NCI-H146 treated with DMSO at 0.1 percent for 48 hours (cell line): ENCODE measurements around the gene UTP15.

Experiments
- DNase-seq: peaks from one replicate; lab custom pipeline; 2025; ENCODE audit not compliant: unreplicated experiment; lab: John Stamatoyannopoulos, UW

The UTP15 gene, protein sequence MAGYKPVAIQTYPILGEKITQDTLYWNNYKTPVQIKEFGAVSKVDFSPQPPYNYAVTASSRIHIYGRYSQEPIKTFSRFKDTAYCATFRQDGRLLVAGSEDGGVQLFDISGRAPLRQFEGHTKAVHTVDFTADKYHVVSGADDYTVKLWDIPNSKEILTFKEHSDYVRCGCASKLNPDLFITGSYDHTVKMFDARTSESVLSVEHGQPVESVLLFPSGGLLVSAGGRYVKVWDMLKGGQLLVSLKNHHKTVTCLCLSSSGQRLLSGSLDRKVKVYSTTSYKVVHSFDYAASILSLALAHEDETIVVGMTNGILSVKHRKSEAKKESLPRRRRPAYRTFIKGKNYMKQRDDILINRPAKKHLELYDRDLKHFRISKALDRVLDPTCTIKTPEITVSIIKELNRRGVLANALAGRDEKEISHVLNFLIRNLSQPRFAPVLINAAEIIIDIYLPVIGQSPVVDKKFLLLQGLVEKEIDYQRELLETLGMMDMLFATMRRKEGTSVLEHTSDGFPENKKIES

DNA sequence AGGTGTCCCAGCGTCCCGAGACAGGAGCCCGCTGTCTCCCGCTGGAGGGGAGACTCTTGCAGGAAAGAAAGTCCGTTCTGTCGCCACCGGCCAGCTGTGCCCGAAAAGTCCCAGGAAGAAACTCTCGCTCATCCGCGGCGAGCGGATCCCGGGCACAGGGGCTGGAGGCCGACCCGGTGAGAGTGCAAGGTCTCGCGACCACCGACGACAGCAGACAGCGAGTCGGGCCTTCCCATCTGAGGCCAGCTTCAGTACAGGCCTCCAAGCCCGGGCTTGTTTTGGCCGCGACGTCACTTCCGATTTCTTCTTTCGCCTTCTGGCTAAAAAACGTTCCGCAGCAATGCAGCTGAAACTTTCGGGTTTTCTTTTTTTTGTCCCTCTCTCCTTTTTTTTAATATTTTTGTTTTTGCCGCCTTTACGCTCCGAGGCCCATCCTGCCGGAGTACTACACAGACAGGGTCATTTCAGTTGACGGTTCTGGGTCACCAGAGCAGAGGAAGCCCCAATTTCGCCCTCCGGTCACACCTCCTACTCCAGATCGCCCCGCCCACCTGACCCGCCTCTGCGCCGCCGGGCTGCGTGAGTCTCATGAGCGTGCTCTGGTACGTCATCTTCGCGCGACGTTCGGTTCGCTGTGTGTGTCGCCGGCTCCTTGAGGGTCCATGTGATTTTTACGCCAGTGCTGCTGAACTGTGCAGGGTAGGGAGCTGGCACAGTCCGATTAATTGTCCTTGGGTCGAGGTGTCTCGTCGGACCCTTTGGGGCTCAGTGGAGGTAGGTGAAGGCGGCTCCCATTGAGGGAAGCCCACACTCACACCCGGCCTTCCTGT is at the start of gene UTP15, which contains the start of gene ANKRA2:
Gene UTP15 (plus strand): TSS at position 605 of the 830 bp plus-strand sequence. CDS start 1,602 bp downstream, outside the sequence.
Gene ANKRA2 (minus strand): TSS at position 501 of the 830 bp plus-strand sequence. CDS start 2,758 bp downstream, outside the sequence.
- peak; percentile 92 for DNase-seq

DNA sequence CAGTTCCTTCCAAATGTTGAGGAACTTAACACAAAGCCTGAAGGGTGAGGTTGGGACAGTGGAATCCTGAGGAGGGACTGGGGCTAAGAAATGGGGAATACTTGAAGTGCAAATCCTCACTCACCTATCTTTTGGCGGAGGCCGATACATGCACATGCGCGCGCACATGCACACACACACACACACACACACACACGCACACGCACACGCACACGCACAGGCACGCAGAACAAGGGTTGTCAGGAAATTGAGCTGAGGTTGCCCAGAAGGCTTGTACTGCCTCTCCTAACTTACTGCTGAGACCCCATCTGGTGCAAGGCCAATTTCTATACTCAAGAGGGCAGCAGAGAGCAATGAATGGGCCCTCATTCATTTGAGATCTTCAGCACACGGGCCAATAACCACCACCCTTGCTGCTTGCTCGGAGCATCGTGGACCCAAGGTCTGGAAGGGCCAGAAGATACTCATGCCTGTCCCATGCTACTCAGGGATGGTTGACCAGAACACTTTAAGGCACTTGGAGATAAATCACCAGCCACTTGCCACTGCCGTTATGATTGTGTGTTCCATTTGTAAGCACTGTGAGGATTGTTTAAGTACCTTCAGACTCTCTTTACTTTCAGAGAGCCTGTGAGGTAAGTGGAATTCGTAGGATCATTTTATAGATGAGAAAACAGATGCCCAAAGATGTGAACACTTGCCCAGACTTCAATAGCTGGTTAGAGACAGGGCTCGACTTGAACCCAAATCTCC is 45.8 kb upstream of the UTP15 start:
- peak; percentile 72 for DNase-seq

DNA sequence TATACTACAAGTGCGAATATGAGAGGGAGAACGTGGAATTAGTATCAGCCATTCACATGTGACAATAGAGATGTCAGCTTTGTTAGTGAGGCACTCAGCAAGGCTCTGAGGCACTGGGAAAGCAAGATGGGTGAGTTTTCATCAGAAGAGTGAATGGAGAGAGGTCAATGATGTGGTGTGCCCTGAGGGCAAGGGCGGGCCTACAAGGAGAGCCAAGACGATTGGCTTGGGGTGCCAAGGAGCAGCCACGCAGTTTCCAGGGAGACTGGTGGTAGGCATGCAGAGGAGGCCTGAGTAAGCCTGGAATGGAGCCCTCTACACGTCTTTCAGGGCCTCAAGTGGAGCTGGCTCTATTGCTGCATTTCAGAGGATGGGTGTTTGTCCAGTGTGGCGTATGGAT is 42.6 kb upstream of the UTP15 start:
- DNase-seq, result no peak

DNA sequence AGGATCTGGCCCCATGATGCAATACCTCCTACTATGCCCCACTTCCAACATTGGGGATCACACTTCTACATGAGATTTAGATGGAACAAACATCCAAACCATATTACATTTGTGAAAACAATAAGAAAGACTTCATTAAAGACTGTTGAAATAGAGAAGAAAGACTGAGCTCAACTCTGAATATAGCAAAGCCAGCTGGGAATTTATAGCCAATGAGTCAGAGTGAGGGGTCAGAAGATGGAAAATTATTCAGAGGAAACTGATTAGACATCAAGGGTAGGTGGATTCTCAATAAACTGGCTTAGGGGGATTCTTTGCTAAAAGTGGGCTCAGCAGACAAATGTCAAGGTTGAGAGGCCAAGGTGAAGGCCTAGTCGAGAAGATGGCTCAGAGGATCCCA is 41.7 kb upstream of the UTP15 start:
- DNase-seq, result no peak

DNA sequence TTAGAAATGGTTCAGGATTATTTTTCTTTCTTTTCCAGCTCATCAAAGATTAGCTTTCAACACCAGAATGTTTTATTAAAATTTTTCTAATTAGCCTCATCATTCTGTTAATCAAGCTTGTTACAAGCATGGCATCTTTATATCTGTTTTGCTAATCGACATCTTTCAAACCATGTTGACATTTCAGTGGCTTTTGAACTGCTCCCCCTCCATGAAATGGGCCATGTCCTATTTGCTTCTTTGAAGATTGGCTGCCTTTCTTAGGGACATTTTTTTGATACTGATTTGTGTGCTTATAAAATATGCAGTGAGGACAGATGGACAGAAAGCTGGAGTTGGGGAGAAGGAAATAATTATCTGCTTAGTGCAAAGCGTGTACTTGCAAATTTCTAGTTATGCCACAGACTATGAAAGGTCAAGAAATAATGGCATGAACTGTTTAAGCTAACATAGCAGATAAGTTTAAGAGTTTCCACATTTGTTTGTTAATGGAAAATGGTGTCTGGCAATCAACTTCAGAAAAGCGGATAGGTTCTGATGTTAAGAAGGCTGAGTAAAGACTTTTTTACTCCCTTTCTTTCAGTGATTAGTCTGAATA is 39.8 kb upstream of the UTP15 start:
- no peak for DNase-seq

DNA sequence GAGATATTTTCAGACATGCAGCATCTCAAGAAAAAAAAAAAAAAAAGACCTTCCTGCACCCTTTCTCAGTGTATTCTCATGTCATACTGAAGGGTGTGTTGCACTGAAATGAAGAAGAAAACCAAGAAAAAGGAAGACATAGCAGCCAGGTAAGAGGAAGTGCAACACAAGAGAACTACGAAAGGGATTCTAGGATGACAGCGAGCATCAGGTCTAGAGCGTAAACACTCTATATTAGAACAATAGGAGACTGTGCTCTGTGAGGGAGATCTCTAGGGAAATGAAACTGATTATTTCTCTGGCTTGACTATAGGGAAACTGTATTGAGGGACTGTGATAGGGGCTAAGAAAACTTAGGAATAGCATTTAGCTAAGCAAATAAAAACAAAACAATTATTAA is 37.3 kb upstream of the UTP15 start:
- DNase-seq, result no peak

DNA sequence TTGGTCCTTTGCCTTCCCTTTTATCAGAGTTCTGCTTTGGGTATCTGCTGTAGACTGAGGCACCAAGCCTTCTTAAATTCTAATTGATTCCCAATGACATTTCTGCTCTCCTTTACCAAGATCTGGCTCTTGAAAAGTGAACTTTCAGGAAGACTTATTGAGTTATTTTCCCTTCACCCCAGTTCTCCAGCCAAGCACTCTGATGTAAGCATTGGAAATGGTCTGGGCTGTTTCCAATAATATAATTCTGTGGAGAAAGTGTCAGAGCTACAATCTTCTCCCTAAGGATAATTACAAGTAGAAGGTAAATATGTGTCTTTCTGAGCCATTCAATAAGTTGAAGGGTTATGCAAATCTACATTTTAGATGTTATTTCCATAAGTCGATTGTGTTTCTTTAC is 36.5 kb upstream of the UTP15 start:
- DNase-seq, result no peak

DNA sequence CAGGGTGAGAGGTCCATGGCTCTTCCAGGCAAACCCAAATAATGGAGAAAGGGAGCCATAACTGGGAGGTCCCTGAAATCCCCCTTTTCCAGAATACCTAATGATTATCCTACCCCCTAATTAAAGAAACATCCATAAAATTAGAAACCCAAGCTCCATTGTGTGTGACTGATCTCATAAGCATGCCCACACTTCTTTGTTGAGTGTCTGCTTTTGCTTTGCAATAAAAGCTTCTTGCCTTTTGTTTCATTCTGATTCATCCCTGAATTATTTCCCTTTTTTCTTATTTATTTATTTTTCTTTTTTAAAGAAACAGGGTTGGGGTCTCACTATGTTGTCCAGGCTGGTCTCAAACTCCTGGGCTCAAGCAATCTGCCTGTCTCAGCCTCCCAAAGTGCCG is 34.2 kb upstream of the UTP15 start:
- DNase-seq, result no peak

DNA sequence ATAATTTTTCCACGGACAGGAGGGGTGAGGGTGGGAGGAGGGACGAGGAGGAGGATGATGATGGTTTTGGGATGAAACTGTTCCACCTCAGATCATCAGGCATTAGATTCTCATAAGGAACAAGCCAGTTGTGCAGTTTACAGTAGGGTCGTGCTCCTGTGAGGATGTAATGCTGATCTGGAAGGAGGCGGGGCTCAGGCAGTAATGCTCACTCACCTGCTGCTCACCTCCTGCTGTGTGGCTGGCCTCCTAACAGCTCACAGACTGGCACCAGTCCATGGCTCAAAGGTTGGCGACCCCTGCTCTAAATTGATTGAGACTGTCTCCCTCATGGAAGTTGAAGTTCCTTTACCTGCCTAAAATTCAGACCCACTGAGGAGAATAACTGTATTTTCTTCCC is 33.3 kb upstream of the UTP15 start:
- no peak for DNase-seq

DNA sequence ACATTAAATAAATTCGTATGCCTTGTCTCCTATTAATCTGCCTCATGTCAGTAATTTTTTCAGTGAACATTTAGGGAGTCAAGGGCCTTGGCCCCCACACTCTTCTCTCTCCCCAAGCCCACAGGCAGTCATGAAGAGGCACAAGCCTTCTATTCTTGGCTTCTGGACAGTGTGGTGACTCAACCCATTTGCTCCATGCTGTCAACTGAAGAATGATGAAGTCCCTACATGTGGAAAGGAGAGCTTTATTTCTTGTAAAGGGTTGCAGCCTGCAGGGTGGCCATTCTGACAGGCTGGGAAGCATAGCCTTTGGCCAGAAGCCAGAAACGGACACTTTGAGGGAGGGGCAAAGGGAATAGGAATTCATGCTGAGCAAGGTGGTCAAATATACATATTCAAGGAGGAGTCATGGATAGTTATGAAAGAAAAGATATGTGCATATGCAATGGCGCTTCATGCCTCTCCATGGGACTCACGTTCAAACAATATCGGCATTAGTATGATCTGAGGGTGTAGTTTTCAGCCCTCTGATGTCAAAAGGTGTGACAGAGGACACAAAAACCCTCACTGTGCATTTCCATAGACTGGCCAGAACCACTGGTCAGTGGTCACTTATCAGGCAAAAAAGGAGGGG is 31.4 kb upstream of the UTP15 start:
- DNase-seq, result no peak

DNA sequence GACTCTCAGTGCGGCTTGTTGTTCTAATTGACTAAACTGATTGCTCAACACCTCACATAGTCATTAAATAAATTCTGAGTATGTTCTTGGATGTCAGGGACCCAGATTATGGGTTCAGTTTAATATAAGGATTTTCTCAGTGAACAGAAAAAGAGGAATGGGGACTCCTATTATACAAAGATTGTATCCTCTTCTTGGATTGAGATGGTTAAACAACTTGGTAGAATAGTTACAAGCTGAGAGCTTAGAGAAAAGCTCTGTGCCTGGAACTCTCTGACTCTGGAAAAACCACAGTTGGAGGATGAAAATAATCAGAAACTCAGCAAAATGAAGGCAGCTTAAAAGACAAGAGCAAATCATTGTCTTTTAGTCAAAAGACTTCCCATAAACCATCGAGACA is 30.6 kb upstream of the UTP15 start:
- no peak for DNase-seq

DNA sequence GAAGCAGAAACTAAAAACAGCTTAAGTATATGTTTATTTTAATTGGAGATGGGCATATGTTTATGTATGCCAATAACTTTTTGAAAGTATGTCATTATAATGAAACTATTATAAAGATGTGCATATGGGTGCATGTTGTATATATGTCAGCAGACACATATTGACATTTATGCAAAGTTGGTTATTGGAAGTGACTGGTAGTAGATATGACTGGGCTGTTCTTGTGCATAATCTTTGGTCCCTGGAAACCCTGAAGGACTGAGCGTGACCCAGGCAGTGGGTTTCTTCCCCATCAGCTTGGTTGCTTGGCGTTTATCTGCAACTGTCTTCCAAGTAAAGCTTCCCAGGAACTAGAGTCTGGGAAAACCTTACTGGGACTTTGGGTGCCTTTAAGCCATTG is 25.8 kb upstream of the UTP15 start:
- DNase-seq, result no peak

DNA sequence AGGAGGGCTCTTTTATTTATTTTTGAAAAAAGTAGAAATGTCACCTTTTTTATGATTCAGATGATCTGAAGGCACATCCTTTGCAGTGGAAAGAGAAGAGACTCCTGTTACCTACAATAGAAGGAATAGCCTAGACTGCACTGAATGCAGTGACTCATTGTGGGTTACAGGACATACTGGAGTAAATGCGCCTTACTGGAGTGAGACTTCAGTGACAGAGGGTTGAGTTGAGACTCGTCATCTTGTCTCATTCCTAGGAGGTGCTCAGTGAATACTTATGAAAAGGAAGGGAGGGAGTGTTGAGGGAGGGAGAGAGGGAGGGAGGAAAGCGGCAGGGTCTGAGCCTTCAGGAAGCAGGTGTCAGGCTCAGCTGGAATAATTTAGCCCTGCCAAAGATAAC is 25.4 kb upstream of the UTP15 start:
- DNase-seq, result no peak

DNA sequence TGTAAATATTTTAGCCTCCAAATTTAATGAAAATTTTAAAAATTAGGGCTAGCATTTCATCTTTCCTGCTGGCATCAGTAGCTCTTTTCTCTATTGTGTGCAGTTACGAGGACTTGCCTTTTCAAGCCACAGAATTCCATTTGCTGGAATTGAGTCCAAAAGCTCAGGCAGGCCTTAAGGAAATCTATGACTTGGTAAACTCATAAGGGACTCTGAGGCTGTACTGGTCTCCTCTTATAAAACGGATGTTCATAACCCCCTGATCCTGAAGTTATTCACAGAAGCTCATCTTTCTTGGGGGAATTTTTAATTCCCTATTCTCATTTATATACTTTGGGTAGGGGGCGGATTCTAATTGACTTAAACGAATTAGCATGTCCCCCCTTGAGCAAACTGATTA is 23.5 kb upstream of the UTP15 start:
- no peak for DNase-seq

DNA sequence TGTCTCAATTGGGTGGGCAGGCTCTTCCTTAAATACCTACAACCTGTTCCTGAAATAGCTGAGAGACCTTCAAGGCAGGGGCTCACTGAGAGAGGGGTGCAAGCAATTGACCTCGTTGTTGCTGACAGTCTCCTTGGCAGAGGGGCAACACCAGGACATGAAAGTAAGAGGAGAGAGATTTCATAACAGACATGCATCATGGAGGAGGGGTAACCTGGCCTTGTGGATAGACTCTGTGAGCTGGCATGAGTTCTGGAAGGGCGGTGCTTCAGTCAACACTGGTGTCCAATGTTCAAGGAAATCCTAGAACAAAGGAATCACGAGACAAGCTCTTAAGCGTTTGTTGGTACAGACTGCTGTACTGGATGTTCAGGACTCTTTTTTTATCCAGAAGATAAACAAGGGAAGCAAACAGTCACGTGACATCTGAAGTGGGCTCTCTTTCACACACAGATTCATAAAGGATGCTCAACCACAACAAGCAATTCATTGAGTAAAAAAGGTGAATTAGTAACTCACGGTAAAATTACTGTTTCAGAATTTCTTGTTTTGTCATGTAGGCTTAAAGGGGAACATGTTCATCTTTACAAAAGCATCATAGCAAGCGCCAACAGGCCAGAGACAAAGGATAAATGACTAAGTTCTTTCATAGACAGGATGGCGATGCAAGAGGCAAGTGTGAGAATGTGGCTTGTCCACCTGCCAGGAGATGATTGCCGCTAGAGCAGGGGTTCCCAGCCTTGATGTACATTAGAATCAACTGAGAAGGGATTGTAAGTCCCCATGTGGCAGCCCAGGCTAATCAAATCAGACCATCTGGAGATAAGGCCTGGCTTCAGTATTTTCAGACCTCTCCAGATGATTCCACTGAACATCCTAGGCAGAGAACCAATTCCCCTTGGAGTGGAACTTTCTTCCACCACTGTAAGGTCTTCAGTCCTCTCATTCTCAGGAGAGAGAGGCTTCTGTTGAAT is 20.8 kb upstream of the UTP15 start:
- peak; percentile 86 for DNase-seq

DNA sequence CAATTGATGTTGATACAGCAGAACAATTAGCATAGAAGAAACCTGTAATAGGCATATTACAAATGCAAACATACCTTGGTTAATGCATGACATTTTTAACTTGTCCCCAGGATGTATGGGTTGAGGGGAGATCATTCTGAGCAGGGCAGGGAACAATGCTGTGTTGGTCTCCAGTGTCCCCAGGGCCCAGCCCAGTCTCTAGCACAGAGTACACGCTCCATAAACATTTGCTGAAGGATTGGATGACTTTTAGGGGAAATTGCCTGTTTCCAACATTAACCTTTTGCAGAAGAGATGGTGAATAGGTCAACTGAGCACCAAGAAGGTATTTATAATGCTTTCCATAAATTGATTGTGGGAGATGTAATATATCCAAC is 20.2 kb upstream of the UTP15 start:
- DNase-seq, result no peak

DNA sequence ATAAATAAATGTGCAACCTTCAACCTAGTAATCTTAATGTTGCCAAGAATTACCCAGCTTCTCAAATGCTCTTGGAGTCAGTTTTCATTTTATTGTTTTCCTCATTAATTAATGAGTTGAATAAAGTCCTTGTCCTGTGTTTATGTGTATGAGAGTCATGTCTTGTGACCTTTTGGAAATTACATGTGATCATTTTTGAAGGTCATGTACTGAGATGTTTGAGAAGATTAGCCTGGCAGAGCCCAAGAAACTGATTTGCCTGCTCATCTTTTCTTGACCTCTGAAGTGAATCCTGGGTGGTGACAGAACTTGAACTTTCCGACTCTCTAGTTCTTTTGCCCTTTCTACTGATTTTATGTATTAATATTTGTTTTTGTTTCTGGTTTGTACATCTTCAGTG is 15.5 kb upstream of the UTP15 start:
- DNase-seq, result no peak

DNA sequence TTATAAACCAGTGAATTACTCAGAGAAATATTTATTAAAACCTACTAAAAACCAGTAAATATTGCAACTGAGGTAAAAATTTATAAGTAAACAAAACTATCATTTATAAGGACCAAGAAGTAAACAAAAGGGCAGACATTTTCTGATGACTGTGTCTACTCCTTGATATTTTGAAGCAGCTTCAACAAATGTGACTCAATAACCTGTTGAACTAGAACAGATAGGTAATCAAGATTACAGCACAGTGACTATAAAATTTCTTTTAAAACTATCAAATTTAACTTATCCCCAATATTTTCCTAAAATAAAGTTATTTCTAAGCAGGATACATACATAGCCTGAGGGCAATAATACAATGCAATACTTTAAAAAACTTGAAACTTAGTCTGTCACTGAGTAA is 12.9 kb upstream of the UTP15 start:
- no peak for DNase-seq

DNA sequence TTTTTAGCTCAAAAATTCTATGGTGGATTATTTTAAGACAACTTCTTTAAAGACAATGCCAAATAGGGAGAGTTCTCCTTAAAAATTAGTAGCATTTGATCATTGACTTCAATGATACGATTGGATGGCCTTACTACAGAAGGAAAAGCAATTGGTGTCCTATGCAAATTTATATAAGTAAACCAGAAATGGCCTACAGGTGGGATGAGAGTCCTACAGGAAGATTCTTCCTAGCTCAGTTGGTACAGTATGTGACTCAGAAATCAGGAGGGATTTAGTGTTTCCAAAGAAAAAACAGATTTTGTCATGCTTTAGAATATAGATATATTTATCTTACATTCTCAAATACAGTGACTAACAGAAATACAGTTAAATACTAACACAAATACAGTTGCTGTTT is 6.6 kb upstream of the UTP15 start:
- no peak for DNase-seq
